NCI-H2196 (cell line): ENCODE data around the gene PIK3R1.

Source experiments
- DNase-seq: peaks from one replicate; lab custom pipeline; 2025; ENCODE audit not compliant: unreplicated experiment; lab: John Stamatoyannopoulos, UW

Gene PIK3R1

DNA sequence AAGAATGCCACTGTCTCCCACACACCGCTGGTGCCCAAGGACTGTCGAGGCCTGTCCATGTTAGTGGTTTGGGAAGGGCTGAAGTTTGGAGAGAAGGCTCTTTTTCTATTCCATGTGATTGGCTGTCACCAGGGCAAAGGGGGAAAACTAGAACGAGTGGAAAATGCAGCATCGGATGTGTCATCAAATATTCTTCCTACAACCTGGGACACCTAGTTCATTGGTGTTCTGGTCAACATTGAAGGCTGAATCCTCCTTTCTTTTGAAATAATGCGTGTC lies 53.2 kb downstream of the PIK3R1 start:
- no peak for DNase-seq

DNA sequence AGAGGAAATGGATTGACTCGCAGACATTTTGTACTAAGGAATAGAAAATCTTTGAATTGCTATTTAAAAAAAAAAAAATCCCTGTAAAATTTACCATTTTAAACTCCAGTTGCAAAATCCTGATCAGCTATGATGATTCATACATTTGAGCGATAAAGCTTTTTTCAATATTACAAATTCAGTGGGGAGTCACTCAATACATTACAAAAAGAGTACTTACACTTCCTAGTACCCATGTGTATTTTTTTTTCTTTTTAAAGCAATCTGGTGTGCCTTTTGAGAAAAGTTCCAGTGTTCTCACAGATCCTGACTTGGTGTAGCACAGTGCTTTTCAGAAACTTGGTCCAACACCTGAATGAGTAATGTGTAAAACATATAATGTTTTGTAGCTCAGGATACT lies 54.3 kb downstream of the PIK3R1 start:
- DNase-seq, result no peak

DNA sequence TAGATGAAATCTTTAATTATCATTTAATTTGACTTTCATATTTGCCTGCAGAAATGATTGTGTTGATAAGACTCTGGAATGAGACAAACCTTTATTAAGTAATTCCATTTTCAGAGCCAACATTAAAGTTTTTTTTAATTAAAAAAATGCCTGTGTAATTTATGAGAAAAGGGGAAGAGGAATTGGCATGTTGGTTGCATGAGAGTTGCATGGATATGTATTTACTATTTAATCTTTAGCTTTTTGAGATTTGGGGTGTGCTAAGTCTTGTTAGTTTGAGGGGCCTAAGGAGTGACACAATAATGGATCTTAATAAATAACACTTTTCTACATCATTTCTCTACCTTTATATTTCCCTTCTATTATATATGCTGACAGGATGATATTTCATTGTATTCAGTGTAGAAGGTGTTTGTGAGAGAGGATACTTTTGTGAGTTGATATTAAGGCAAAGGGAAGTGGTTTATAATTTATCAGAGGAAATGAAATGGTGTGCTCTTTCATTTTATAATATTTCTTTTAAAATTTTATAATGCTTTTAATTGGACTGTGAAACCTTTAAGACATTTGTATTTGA lies 54.9 kb downstream of the PIK3R1 start:
- no peak for DNase-seq

DNA sequence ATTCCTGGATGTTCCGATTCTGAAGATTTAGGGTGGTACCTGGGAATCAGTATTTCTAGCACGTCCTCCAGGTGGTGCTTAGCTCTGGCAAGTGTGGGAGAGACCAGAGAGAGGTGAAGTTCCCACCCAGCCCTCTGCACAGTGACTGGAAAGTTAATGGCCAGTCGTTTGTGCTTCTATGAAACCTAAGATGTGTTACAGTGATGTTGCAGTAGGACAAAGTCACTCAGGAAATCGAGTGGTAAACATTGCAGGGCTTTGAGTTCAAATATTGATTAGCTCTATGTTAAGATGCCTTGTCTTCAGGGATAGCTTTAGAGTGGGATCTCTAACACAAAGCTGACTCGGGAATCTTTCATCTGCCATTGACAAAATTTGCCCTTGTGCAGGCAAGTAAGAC lies 55.6 kb downstream of the PIK3R1 start:
- DNase-seq, result no peak

DNA sequence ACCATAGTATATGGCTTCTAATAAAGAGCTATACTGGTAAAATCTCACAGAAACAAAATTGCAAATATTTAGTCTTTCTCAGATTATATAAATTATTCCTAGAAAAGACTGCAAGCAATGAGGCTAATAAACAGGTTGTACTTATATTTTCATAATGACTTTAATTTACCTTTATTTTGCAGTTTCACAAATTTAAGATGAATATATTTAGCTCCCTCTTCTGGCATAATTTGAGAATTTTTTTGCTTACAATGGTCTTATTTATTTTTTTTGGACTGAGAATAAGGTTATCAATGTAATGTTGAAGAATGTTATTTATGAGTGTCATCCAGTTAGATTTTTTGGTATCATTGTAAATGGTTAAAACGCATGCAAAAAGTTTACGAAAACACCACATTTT lies 56.7 kb downstream of the PIK3R1 start:
- DNase-seq, result no peak

DNA sequence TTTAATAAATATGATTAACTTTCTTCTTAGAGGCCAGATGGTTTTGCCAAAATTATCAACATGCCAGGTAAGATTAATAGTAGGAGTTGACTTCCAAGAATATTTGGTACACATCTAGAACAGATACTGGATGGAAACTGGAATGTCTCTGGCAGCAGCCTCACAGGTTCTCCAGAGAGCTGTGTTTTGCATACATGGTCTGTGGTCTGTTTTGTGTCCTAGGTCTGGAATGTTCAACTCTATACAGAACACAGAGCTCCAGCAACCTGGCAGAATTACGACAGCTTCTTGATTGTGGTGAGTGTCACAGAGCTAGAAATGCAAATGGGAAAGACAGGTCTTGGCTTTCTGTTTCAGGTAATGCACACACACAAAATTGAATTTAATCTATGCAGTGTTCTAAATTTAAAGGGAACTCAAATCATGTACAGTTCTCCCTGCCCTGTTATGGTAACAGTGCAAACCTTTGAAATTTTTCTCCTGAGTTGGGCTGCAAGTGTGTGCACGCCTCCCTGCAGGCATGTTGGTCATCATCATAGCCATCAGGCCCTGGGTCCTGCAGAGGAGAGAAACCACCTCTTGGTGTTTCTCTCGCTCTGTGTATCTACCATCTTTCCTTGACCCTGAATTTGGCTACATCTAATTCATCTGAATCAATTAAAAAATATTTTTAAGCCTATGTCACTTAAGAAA lies 58.3 kb downstream of the PIK3R1 start:
- DNase-seq, result no peak

DNA sequence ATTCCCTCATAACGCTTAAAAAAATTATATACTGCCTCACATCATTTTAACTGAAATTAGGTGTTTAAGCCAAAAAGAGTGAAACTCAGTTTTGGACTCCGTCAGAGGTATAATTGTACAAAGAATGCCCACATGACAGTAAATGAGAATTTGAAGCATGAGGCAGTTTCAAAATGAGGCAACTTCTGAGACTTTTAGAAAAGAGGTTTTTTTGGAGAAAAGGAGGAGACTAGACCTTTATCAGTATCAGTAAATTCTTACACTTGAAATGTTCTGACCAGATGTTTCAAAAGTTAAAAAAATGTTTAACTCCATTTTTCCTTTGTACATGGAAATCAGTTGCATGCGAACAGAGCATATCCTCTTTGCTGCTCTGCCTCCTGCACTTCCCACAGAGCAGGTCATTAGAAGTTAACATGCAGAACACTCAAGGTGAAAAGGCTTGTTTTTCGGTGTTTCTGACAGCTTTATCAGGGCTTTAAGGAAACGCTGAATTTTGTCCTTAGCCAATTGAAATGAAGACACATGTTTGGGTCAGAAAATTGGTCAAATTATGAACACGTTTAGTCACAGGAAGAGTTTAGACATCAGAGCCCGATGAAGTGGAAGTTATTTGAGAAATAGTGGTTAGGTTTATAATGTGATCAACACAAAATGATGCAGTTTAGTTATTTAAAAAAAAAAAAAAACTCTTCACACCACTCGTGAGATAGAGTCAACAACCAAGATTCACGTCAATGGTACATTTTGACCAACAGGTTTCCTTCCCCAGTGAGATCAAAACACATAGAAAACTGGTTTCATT lies 59.5 kb downstream of the PIK3R1 start:
- no peak for DNase-seq

DNA sequence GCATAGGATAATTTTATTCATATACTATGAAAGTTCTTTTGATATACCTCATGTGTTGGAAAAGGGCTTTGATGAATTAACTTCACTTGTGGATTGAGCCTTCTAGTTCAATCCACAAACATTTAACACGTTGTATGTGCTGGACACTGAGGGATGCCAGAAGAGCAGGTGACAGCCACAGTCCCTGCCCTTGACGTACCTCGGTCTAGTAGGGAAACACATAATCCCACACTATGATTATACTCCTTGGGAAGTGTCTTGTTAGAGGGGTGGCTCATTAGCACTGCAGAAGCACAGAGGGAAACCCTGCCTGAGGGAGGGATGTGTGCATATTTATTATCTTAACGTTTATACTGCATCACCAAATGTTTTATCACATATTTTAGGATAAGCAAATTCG lies 61.2 kb downstream of the PIK3R1 start:
- no peak for DNase-seq

DNA sequence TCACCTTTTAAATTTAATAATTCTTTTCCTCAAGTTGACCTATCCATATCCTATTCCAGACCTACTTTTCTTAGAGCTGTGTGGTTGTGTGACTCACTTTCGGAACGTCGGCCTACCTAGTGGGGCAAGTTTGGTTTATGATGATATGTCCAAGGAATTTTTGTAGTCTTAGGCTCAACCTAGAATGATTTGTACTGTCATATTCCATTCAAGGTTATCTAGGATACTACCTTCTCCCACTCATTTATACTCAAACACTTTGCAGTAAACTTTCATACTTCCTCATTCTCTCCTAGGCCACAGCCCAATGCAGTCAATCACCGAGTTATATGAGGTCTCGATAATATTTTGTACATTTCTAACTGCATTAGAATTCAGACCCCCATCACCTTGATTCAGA lies 61.9 kb downstream of the PIK3R1 start:
- no peak for DNase-seq

DNA sequence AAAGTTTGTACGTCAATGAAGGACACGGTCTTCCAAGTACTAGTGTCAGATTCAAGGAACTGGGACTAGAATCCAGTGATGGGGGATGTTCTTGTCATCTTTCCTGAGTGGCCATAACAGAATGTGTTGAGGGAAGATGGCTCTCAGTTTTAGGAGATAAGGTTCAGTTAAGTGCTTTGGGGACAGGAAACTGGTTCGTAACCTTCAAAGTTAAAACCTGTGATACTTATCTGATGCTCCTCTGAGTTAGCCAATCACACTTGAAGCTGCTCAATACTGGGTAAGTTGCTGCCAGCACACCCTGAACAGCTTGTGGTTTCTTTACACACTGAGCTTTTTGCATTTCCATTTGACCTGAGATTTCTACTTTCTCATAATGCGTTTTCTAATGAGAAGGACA lies 64.4 kb downstream of the PIK3R1 start:
- no peak for DNase-seq

DNA sequence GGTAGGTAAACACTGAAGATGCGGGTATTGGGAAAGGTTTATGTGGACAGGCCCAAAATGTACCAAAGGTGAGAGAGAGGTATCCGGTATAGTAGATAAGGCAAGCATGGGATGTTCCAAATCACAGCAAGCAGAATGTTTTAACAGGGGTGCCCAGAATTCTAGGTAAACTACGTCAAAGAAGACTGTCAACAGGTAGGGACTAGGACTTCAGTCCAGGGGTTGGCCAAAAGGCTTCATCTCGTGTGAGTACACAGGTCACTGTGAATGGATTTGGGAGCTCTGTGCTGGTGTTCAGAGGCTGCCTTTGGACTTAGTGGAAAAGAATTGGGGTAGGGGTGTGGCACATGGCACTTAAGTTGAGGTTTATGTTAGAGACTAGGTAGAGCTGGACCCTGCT lies 66.4 kb downstream of the PIK3R1 start:
- no peak for DNase-seq

DNA sequence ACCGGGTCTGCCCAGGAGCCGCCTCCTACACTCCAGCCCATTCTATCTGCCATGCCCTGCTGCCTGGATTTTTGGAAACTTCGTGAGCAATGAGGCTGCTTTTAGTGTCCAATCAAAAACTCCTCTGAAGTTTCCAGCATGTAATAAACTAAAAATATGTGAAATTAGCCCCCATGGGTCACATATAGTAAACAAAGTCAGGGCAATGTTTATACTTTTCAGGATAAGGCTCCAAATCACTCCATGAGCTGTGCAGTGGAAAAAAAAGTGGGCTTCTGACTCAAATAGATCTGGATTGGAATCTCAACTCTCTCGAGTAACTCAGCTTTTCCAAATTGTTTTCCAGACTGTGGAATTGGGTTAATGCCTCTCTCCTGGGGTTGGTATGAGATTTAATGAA lies 68.2 kb downstream of the PIK3R1 start:
- DNase-seq, result no peak

DNA sequence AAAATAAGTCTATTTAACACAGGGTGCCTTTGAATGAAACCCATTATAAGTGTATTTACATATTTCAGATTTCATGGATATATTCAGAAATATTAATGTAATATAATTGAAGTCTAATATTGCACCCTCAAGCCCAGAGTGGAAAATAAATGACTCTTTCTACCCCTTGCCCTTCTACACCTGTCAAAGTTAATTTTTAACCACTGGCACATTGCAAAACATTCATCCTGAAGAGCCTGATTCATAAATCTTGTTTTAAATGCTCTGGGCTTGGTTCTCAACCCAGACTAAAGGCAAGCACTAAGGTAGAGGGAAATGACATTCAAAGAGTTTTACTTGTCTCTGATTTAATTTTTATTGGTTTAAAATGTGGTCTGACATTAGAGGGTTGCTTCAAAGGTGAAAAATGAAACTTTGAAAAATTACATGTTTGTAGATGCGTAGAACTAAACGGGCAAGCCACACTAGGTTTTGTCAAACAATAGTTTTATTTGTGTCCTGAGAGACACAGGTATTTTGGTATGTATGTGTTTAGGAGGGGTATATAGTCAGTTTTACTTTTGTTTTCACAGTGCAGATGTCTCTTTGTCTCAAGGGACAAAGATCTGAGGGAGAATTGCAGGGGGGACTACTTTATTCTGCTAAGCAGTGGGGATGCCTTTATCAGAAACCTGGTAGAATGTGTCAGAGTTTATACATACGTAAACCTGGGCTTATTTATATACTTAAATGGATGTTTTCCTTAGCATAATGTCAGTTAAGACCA lies 69.7 kb downstream of the PIK3R1 start:
- DNase-seq, result no peak

DNA sequence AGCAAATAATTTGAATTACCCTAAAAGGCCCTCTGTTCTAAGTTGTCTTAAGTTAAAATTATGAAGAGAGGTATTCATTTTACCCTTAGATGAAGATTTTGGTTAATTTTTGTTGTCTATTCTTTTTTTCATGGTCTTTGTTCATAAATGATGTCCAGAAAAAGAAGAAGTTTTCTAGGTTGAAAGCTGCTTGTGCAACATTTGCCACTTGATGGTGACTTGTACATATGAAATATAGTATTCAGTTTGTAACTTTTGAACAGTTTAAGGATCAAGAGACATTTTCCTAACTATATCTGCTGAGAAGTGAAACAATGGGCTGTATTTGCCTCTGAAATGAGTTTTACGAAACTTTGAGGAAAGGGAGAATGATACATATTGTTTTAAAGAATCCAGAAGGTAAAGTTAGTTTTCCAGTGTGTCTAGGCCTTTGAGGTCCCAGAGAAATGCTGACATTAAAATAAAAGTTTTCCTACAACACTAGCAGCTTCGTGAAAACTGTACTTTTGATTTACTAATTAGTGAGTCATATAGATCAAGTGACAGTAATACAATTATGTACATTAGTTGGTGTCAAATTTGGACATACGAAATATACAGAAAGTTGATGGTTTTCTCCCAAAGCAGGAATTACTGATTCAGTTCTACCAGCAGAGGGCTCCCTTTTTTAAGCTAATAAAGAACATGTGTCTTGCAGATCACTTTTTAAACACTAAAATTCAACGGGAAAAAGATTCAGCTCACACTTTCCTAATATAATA lies 70.5 kb downstream of the PIK3R1 start:
- peak; percentile 13 for DNase-seq

DNA sequence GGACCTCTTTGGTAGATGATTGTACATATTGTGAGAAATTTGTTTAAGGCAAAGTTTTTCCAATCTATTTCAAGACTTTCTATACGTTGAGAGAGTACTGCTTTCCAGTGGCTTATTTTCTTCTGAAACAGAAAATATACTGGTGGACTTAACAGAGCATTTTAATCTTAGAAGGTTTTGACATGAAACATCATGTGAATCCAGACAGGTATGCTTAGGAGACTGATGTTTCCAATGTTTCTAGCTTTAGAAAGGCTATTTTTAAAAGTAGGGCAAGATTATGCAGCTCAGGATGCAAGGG lies 71.0 kb downstream of the PIK3R1 start:
- no peak for DNase-seq

DNA sequence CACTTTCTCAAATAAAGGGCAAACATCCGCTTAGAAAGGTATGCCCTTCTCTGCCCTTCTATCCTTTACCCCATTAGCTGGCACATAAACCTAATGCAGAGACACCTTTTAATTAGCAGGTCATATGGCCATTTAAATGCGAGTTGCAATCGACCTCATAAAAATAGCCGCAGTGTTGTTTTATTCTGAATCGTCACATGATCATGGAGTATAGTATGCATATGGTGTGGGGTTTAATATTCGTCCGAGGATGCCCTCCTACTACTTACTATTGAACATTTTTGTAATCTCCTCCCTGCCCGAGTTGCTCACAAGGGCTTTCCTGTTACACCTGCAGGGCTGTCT lies 72.0 kb downstream of the PIK3R1 start:
- no peak for DNase-seq

DNA sequence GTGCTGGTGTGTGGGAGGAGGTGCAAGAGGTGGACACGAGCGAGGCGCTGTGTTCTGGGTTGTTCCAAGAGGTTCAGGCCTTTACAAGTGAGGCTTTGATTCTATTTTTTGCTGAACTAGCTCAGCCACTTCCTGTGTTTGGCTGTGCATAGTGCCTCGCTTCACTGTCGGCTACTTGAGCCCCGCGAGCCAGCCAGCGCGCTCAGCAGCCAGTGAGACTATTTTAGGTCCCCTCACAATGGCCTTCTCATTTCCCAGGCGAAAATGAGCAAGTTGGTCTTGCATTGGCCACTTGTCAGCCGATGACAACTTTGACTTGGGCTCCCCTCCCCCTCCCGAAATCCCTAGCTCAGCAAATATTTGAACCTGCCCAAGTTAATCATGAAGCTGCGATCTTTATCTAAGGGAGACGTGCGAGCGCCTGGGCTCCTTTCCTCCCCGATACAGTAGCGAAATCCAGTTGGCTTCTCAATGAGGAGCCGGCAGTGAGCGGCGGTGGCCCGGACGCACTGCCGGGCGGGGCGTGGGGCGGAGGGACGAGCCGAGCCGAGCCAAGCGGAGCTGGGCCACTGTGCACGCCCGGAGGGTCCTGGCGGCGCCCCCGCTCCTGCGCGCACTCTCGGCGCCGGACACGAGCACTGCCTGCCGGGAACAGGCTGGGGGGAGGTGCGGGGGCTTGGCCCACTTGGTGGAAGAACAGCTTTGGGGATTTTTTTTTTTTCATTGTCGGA lies 72.6 kb downstream of the PIK3R1 start:
- no peak for DNase-seq

DNA sequence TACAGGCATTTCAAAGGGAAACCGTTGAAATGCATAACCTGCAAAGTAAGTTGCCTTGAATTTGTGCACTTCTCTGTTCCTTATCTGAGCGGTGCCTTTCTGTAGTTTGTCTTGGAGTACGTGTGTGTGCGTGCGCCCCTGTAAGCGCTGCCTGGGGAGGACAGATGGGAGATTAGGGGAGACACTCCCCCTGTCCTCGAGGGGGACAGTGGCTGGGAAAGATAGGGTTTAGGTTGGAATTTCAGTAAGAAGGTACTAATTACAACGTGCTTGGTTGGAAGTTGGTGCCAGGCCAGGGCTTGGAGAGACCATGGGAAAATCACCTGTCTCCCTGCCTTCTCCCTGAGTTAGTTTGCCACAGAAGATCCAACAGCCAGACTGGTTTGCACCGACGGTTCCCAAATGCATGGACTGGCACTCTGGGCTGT lies 73.2 kb downstream of the PIK3R1 start:
- DNase-seq, result no peak

DNA sequence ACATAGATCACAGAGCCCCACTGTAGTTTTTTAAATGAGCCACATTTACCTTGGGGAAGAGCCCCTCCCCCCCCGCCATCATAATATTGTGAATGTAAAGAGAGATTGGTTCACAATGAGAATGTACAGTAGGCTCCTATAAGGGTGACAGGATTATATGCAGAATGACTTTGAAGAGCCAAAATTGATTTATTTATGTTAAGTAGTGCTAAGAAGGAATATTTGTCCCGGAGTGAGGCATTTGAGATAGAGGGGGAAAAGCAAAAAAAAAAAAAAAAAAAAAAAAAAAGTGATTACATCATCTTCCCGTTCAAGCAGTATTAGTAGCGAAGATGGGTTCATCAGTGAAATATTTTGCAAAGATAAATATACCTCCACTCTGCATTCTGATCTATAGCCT lies 73.9 kb downstream of the PIK3R1 start:
- DNase-seq, result no peak

DNA sequence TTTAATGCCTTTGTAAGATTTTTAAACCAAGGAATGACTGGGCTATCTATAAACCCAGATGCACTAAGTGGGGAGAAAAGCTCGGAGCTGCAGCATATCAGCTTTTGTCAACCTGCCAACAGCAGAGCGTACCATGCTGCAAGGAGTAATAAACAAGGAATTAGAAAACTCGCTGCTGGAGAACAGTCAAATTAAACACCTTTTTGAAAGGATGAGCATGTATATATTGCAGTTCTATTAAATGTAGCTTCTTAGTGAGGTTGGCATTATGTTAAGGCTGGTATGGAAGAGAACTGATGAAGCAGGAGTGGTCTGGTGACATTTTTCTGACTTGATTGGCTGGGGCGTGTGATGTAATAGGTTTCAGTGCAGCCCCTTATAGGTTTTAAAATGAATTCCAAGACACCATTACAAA lies 74.7 kb downstream of the PIK3R1 start:
- no peak for DNase-seq

DNA sequence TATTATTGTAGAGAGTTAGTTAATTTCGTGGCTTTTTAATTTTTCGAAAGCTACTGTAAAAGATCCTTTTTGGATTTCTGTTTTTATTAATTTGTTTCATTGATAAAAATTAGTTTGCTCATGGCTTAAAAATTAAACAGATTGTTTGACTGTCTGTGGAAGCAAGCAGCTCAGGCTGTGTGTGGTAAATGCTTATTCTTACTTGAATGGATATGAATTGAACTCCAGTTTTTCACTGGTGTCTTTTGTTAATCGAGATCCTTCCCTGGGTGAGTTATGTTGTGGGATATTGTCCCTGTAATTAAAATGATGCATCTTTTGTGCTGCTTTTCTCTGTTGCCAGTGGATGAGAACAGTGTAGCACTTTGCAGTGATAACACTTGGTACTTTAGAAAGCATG lies 75.3 kb downstream of the PIK3R1 start:
- no peak for DNase-seq
